Activated naive CD8-positive, alpha-beta T cell treated with anti-CD3 and anti-CD28 coated beads, Interleukin-2, amount 10 ng/mL, durations not matched to agents 7 days and 5 days (primary cell): Measurements from ENCODE around the gene CST9. TPM values are rescaled to one million over a fixed set of nuclear protein-coding genes. Genes with fewer than 3 reads are reported as not detected.

Source experiments
- ATAC-seq: fragments of 150-1000 bp; cut with Tn5 transposase; one replicate; pipeline ENCODE4 v1.10.0; 2021; ENCODE audit warnings: low read depth, moderate library complexity
- POLR2A ChIA-PET: fragments of 350-600 bp; sonication (Branson Sonifier 250); formaldehyde crosslinking; loops from one replicate; lab custom pipeline; 2021; ENCODE audit warnings: antibody characterized with exemption; lab: Charles Lee
- DNase-seq: peaks from one replicate; pipeline ENCODE4 v3.0.0; 2021
- H3K27ac Mint-ChIP-seq: one replicate; pipeline ENCODE4 v1.8.0; 2022; ENCODE audit warnings: mild to moderate bottlenecking, mixed read lengths
- H3K27me3 Mint-ChIP-seq: one replicate; pipeline ENCODE4 v1.8.0; 2022; ENCODE audit warnings: mild to moderate bottlenecking, moderate library complexity, mixed read lengths
- H3K36me3 Mint-ChIP-seq: one replicate; pipeline ENCODE4 v1.8.0; 2021; ENCODE audit warnings: mild to moderate bottlenecking, mixed read lengths
- H3K4me1 Mint-ChIP-seq: one replicate; pipeline ENCODE4 v1.8.0; 2021; ENCODE audit warnings: mixed read lengths
- H3K4me3 Mint-ChIP-seq: one replicate; pipeline ENCODE4 v1.8.0; 2022; ENCODE audit warnings: mild to moderate bottlenecking, moderate library complexity, mixed read lengths
- H3K9me3 Mint-ChIP-seq: one replicate; pipeline ENCODE4 v1.8.0; 2021; ENCODE audit warnings: mixed read lengths
- total RNA-seq, 2 experiments: library from RNA; stranded (reverse); gene quantifications; one replicate each; pipeline ENCODE4 v1.2.3, GENCODE V29; 2021

Gene CST9
- total RNA-seq, 2 experiments from 2014 or later: not detected

DNA sequence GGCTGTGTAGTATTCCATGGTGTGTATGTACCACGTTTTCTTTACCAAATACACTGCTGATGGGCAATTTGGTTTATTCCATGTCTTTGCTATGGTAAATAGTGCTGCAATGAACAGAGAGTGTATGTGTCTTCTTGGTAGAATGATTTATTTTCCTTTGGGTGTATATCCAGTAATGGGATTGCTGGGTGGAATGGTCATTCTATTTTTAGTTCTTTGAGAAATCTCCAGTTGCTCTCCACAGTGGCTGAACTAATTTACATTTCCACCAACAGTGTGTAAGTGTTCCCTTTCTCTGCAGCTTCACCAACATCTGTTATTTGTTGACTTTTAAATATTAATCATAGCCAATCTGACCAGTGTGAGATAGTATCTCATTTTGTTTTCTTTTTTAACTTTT lies 51.3 kb downstream of the CST9 start:
- peaks cover 8% of the 10 kb centered on the region for H3K9me3 Mint-ChIP-seq
- no peak for ATAC-seq
- H3K36me3 Mint-ChIP-seq: no peaks in the 10 kb centered on the region
- peaks cover 16% of the 10 kb centered on the region for H3K27me3 Mint-ChIP-seq
- H3K4me1 Mint-ChIP-seq: no peaks in the 10 kb centered on the region
- no peak for DNase-seq
- no peak overlapping the region for H3K27ac Mint-ChIP-seq
- no peak overlapping the region for H3K4me3 Mint-ChIP-seq
- POLR2A ChIA-PET: no interaction called here

Other genes starting within 250 kb of the CST9 start
- gene GZF1, start 243.7 kb downstream of the CST9 start, total RNA-seq: 10 to 100 TPM; 13.4 to 15.6 TPM
- 10 to 100 TPM; 18.1 to 20.7 TPM for gene NAPB, start 184.4 kb downstream of the CST9 start, total RNA-seq
- not detected for gene CSTL1, start 166.2 kb downstream of the CST9 start, total RNA-seq
- not detected for gene CST11, start 153.0 kb downstream of the CST9 start, total RNA-seq
- not detected for gene CST8, start 114.8 kb downstream of the CST9 start, total RNA-seq
- gene CST9L, start 37.4 kb downstream of the CST9 start, total RNA-seq: not detected
- gene CST3, start 32.0 kb upstream of the CST9 start, total RNA-seq: 1 to 10 TPM; 5.9 to 8.5 TPM
- gene CST4, start 83.1 kb upstream of the CST9 start, total RNA-seq: not detected
- not detected for gene CST1, start 145.0 kb upstream of the CST9 start, total RNA-seq
- not detected for gene CST2, start 220.8 kb upstream of the CST9 start, total RNA-seq